HS-5 (cell line): Measurements from ENCODE around the gene LIMD2.

Source experiments
- DNase-seq: peaks from one replicate; pipeline ENCODE4 v3.0.0-alpha.2; 2012; ENCODE audit warnings: low read depth

The LIMD2 gene

GRCh38 chr17:63681530-63681929, 18.4 kb downstream of the LIMD2 start:
- no peak for DNase-seq

- DNase-seq = no peak
Observed at GRCh38 chr17:63680700-63681099, 19.2 kb downstream of the LIMD2 start.

GRCh38 chr17:63679214-63679613, 20.7 kb downstream of the LIMD2 start:
- DNase-seq = no peak

- DNase-seq = no peak
Observed at GRCh38 chr17:63676584-63676983, 23.3 kb downstream of the LIMD2 start.

GRCh38 chr17:63675607-63676546, 24.0 kb downstream of the LIMD2 start:
- peak; percentile 60 for DNase-seq

- no peak for DNase-seq
Observed at GRCh38 chr17:63675231-63675606, 24.7 kb downstream of the LIMD2 start.

- no peak for DNase-seq
Observed at GRCh38 chr17:63672856-63673255, 27.1 kb downstream of the LIMD2 start.

GRCh38 chr17:63665527-63666214, 34.3 kb downstream of the LIMD2 start:
- DNase-seq = no peak

GRCh38 chr17:63659850-63660249, 40.1 kb downstream of the LIMD2 start:
- DNase-seq = no peak

GRCh38 chr17:63658366-63658765, 41.6 kb downstream of the LIMD2 start:
- DNase-seq = no peak

GRCh38 chr17:63657786-63658185, 42.1 kb downstream of the LIMD2 start:
- no peak for DNase-seq

- no peak for DNase-seq
Observed at GRCh38 chr17:63653050-63653449, 46.9 kb downstream of the LIMD2 start.

- DNase-seq = no peak
Observed at GRCh38 chr17:63652106-63652505, 47.8 kb downstream of the LIMD2 start.

GRCh38 chr17:63649813-63650212, 50.1 kb downstream of the LIMD2 start:
- DNase-seq = no peak

- DNase-seq = no peak
Observed at GRCh38 chr17:63647936-63648335, 52.0 kb downstream of the LIMD2 start.

GRCh38 chr17:63647065-63647725, 52.7 kb downstream of the LIMD2 start:
- DNase-seq = no peak

GRCh38 chr17:63646488-63646806, 53.5 kb downstream of the LIMD2 start:
- no peak for DNase-seq
